M059J (cell line): ENCODE measurements around the gene PRRG4. TPM values are rescaled to one million over a fixed set of nuclear protein-coding genes. Genes with fewer than 3 reads are reported as not detected.
"Not testable (repeated sequence)": the region's sequence is repeated elsewhere in the genome, so short reads cannot be mapped to it uniquely, and the experiment has no call there.

Experiments used
- DNase-seq: peaks from one replicate; pipeline ENCODE4 v3.0.0-alpha.2; 2012; ENCODE audit warnings: low read depth
- total RNA-seq: library from RNA; depleted of rRNA; stranded (reverse); fragments of >200 nt; shearing (Covaris generic); gene quantifications from 2 replicates; pipeline ENCODE4 v1.2.3, GENCODE V29; 2014

Gene PRRG4
- total RNA-seq, 1 experiment from 2014 or later, result 4.7 TPM

DNA sequence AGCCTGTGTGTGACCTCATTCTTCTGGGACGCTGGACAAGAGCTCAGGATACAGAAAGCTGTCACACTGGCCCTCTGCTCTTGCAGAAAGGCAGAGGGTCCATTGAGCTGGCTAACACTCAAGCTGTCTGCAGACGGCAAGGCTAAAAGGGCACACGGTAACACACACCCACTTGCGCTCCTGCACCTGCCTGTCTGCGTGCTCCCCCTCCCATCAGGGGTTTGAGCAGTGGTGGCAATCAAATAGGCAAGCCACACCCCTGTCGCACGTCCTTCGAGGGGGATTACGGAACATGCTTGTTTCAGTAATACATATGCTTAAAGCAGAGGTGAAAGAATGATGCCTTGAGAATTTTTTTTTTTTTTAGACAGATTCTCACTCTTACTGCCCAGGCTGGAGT is 55.8 kb downstream of the PRRG4 start:
- no peak for DNase-seq

DNA sequence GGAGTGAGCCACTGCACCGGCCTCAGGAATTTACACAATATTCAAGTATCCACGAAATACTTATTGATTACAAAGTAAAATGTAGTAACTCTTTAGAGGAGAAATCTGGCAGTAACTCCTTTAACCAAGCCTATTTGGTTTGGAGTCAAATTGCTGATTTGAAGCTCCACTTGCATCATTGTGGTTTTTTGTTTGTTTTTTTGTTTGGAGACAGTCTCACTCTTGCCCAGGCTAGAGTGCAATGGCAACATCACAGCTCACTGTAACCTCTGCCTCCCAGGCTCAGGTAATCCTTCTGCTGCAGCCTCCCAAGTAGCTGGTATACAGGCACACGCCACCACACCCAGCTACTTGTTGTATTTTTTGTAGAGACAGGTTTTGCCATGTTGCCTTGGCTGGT is 56.5 kb downstream of the PRRG4 start:
- DNase-seq, result no peak

DNA sequence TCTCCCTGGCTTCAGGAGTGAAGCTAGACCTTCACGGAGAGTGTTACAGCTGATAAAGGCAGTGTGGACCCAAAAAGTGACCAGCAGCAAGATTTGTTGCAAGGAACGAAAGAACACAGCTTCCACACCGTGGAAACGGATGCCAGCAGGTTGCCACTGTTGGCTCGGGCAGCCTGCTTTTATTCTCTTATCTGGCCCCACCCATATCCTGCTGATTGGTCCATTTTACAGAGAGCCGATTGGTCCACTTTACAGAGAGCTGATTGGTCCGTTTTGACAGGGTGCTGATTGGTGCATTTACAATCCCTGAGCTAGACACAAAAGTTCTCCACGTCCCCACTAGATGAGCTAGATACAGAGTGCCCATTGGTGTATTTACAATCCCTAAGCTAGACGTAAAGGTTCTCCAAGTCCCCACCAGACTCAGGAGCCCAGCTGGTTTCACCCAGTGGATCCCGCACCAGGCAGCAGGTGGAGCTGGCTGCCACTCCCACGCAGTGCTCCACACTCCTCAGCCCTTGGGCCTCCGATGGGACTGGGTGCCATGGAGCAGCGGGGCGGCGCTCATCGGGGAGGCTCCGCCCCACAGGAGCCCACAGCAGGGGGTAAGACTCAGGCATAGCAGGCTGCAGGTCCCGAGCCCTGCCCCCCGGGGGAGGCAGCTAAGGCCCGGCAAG is 58.1 kb downstream of the PRRG4 start:
- DNase-seq, result not testable (repeated sequence)

DNA sequence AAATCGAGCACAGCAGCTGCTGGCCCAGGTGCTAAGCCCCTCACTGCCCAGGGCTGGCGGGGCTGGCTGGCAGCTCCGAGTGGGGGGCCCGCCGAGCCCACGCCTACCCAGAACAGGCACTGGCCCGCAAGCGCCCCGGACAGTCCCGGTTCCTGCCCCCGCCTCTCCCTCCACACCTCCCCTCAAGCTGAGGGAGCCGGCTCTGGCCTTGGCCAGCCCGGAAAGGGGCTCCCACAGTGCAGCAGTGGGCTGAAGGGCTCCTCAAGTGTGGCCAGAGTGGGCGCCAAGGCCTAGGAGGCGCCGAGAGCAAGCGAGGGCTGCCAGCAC is 58.6 kb downstream of the PRRG4 start:
- not testable (repeated sequence) for DNase-seq

DNA sequence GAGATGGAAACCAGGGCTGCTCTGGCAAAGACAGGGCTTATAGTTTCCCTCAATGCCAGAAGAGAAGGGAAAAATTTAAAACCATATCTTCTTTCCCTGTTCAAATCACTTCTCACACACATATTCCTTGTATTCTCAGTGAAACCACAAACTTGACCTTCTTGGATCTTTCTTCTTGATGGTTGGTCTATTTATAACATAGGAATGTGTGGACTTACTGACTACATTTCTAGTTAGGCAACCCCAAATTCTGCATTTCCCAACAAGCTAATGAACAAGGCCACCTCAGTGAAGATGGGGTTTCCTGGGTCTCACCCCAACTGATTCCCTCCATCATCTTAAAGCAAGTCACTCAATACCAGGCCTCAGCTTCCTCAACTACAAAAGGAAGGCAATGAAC is 59.1 kb downstream of the PRRG4 start:
- peak; percentile 72 for DNase-seq

DNA sequence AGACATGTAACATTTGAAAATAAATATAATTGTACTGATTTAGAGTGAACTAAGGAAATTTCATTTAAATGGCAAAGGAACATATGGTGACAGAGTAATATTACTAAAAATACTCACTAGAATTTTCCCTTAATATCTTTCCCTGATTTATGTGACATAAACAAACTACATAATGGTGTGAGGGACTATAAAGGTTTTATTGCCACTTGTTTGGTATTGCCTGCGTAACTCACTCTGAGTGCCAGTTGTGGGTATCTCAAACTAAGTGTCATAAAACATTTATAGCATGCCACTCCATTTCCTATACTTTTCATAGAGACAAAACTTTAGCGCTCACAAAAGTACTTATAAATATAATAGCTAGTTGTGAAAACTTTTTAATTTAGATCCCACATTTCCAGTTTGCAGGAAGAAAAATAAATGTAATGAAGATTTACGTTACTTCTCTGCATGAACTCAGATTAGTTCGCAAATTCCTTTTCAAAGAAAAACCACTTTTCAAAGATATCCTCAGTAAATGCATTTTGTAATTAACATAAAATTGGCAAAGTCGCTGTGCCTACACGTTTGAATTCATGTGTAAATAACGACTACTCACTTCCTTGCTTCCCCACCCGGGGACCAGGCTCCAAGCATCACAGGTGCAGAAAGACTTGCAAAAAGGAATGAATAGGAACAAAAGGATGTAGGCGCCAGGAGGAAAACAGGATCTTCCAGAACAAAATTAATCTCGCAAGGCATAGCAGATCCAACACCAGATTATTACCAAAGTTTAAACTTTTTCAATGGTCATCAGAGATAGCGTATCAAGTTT is 61.3 kb downstream of the PRRG4 start:
- no peak for DNase-seq

DNA sequence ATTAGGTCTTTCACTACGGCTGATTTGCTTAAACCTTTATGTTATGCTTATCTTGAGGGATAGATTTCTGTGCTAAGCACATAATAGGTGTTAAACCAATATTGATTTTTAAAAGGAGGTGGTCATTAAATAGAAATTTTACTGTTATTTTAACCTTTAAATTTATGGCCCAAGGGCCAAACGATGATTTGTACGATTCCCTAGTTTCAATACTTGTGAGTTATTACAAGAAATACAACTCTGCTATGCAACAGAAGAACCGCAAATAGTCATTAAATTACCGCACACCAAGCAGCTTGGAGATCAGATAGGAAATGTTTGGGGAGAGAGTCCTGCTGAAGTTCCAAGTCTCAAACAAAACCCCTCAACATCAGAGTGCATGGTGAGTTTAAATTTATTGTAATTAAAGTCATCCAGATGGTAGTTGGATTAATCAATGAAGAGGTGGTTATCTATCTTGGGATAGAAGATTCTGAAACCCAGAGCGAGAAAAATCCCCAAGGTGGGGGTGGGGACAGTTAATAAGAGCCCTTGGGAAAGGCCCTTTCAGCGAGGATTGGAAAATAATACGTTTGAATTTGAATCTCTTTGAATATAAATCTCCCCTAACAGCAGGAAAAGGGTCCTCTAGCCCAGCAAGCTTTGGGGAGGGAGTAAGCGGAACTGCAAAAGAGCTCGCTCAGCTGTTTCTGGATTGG is 62.1 kb downstream of the PRRG4 start:
- peak; percentile 47 for DNase-seq

DNA sequence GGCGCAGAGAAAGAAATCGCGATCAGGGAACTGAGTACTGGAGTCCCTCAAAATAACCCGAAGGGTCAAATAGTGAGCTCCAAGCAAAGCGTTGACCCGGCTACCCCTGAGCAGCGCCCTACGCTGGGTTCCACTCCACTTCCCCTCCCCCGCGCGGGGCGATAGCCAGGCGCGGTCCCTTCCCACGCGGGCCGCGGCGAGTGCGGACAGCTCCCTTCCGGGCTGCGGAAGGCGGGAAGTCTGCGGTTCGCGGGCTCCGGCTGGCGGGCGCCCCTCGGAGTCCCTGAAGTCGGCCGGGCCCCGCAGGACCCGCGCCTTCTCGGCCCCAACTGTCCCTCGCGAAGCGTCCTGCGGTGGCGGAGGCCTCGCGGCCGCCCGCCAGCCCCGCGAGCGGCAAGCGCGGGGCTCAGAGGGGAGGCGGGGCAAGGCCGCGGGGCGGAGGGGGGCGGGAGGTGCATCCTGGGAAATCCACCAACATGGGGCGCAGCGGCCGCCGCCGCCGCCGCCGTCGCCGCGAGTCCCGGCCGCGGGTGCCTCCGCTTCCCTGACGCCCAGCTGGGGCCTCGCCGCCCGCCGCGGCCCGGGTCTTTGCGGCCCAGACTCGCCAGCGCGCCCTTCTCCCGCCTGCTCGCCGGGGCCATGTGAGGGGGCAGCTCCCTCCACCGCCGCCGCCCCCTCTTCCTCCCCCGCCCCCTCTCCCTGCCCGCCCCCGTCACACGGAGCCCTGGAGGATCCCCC is 62.8 kb downstream of the PRRG4 start, which contains the start of gene QSER1:
Gene QSER1 (plus strand): TSS at position 457 of the 738 bp plus-strand sequence. CDS start 315 bp downstream, outside the sequence.
- peak; percentile 60 for DNase-seq

DNA sequence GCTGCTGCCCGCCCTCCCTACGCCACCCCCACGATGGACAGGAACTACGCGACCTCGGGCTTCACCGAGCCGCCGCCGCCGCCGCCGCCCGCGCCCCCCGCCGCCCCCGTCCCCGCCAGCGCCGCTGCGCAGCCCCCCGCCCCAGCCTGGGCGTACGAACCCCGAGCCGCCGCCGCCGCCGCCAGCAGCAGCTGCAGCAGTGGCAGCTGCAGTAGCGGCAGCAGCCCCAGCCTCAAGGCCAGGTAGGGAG is 63.3 kb downstream of the PRRG4 start:
- no peak for DNase-seq

DNA sequence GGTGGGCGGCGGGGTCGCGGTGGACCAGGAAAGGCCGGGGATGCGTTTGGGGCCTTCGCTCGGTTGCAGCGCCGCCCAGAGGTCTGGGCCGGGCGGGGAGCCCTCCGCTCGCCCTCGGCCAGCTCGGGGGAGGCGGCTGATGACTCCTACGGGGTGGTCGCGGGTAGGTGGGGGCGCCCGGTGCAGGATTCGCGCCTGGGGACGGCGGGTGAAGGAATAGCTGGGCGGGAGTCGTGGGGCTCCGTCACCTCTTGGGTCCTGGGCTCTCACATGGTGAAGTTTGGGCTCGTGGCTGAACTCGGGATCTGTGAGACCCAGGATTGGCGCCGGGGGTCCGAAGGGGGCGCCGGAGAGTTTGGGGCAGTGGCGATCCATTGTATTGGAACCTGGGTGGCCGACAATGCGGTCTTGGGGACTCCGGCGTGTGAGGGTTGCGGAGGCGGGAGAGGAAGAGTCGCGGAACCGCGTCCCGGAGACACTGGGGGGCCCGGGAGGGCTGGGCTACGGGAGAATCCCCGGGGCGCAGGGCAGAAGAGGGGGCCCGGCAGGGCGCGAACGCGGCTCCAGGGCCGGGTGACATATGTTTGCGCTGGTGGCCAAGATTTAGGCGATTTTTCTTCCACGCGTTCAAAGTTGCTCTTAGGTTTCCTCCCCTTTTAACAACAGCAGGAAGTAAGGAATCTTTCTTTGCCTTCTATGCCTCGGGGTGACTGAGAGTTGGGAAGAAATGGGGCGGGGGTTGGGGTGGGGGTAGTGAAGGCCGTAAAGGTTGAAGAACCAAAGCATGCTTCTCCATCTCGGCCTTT is 63.8 kb downstream of the PRRG4 start:
- peak; percentile 55 for DNase-seq

DNA sequence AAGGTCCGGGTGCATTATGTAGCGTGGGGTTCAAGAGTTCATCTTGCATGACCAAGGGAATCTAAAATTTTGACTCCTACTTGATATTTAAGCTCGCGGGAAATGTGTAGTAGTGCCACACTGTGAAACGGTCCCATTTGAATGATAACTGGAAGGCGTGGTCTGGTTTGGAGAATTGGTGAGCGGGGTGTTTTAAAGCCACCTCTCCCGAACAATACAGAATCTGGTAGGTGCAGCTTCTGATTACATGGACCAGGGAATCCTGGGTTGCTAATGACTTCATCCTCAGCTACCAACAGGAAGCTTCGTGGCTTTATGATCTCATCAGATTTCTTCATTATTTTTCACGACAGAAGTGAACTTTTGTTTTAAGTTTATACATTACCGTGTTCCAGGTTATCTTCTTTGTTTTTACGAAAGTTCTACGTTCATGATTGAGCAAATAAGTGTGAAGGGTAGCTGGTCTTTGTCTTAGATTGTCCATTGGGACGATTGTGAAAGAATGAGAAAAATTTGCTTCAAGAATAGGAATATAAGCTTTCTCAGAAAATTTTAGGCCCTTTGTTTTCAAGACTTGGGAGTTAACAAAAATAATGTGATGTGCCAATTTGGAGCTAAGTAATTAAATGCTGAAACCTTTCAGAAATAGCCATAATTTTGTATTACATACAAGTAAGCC is 64.6 kb downstream of the PRRG4 start:
- peak; percentile 91 for DNase-seq

DNA sequence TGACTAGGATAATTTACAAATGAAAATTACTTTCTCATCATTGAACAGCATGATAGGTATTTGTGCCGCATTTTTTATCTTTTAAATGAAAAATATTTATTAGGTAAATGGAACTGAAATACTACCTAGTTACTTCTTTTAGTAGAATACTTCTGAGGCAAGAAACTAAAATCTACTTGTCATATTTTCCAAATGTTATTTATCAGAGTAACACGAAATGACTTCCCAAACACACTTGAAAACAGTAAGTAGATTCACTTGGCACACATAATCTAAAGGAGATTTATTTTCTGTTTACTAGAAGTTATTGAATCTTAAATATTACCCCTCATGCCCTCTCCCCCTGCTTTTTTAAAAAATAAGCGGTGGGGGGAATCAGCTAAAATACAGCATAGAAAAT is 65.2 kb downstream of the PRRG4 start:
- no peak for DNase-seq

DNA sequence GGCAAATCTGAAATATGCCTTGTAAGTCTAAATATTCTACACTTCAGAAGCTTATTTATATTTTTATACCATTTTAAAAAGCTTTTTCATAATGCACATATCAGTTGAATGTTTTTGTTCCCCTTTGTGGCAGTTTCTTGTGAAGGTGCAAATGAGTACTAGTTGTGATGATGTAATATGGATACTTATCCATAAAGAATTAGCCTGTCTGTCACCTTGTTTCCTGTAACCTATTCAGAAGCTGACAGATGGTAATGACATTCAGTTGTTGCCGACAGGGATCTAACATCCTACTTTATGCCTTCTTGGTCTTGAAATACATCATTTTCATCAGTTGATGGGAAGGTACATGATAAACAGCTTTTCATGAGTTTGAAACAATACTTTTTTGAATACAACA is 65.7 kb downstream of the PRRG4 start:
- no peak for DNase-seq

DNA sequence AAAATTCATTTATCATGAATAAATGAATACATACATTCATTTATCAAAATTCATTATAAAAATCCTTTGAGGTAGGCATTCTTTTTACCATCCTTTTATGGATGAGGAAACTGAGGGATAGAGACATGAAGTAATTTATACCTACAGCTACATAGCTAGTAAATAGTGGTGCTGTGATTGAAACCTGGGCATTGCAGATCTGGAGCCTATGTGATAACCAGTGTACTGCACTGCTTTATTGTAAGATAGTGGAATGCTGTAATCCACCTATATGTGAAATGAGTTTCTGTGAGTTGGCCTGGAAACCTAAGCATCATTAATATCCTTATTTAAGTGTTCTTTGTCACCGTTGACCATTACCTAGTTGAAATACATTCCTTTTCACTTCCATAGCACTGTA is 67.4 kb downstream of the PRRG4 start:
- DNase-seq, result no peak

DNA sequence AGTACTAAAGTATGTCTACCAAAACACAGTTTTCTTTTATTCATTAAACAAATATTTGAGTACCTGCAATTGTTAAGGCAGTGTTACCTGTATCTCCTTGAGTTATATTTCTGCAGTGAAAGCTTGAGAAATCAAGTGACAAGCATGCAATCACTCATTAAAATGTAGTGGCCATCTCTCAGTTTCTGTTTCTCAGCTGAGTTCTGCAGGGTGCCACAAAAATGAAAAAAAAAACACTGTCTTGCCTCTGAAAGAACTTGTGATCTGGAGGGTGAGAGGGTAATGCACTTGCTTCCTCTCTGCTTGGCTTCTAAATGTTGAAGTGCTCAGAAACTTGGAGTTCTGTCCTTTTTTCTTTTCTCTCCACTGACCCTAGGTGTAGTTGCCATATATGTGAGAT is 69.7 kb downstream of the PRRG4 start:
- no peak for DNase-seq

DNA sequence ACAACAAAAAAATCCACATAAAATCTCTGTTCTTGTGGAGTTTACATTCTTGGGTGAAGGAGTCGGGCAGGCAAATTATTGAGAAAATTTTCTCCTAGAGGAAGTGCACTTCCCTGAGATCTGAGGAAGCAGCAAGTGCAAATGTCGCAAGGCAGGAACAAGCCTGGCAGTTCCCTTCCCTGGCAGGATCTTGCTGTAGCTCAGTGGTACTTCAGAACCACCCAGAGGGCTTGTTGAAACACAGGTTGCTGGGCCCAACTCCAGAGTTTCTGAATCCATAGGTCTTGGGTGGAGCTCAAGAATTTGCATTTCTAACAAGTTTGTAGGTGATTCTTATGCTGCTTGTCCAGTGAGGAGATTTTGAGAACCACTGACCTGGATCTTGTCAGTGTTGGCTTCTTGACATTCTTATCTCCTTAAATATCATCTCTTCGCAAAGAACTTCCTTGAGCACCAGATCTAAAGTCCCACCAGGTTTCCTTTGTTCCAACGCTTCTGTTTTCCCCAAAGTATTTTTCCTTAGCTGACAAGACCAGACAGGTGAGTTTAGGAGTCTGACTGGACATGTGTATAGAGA is 72.5 kb downstream of the PRRG4 start:
- DNase-seq, result no peak

DNA sequence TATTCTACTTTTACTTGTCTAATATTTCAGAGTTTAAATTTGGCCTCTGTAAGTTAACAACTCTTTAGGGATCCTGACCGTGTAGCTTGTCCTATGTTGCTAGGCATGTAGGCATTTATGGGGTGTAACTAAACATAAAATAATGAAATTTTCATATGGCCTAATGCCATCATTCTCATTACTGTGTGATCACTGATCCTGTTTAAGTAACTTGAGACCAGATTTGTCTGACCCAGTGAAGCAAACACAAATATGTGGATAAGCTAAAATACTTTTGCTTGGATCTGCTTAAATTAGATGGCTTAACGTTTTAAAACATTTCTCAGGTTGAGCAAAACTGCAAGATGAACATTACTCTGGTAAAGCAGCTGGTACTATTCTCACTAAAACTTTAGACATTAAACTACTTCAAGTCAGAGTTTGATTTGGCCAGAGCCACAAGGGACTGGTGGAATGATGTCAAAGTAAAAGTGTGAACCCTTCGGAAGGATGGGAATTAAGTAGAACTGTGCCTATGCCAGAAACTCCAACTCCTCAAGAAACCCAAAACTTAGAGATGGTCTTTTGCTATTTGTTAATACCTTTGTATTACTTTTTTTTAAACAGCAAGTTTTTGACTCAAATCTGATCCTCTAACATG is 75.4 kb downstream of the PRRG4 start:
- peak; percentile 12 for DNase-seq
